Hepatic stellate cell (primary cell): Measurements from ENCODE around the gene GRK2.

Source experiments
- DNase-seq: peaks from one replicate; pipeline ENCODE4 v3.0.0; 2011; ENCODE audit warnings: low spot score

The GRK2 gene

DNA sequence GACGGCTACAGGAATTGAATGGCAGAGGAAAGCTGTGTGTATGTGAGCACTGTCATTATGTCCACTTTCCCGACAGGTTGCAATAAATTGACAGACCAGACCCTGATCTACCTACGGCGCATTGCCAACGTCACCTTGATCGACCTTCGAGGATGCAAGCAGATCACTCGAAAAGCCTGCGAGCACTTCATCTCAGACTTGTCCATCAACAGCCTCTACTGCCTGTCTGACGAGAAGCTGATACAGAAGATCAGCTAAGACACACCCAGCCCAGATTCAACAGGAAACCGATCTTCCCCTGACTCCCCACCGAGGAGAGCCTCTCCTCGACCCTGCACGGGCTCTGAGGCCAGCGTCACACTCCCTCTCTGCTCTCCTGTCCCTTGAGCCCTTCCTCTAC lies 11.5 kb upstream of the GRK2 start:
- no peak for DNase-seq

DNA sequence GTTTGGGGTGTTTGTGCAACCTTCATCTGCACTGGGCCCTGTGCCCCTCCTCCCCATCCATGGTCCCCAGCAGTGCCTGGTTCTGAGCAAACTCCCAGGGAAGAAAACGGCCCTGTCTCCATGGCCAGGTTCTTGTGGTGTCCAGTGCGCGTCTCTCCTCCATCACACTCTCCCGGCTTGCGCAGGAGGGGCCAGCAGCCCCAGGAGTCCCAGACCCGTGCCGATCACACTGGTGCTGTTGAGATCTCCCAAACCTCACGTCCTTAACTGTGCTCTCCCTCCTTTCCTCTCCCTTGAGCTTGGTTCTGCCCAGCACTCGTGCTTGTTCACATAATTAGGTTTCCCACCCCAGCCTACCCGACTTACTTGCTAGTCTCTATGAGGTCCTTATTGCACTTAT lies 10.9 kb upstream of the GRK2 start:
- DNase-seq, result no peak

DNA sequence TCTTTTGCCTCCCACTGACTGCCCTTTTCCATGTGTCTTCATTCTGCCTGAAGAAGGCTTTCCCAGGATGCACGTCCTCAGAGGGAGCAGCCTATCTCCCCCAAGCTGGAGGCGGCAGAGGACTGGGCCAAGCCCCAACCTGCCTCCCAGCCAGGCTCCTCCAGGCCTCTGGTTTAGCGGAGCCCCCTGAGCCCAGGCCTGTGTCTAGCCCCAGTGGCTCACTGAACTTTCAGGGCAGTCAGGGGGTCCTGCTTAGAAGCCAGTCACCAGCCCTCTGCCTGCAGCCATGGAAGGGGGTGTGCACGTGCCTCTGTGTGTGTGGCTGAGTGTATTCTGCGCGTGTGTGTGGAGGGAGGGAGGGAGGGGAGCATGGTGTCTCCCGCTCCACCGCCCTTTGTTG lies 10.4 kb upstream of the GRK2 start:
- DNase-seq, result no peak

DNA sequence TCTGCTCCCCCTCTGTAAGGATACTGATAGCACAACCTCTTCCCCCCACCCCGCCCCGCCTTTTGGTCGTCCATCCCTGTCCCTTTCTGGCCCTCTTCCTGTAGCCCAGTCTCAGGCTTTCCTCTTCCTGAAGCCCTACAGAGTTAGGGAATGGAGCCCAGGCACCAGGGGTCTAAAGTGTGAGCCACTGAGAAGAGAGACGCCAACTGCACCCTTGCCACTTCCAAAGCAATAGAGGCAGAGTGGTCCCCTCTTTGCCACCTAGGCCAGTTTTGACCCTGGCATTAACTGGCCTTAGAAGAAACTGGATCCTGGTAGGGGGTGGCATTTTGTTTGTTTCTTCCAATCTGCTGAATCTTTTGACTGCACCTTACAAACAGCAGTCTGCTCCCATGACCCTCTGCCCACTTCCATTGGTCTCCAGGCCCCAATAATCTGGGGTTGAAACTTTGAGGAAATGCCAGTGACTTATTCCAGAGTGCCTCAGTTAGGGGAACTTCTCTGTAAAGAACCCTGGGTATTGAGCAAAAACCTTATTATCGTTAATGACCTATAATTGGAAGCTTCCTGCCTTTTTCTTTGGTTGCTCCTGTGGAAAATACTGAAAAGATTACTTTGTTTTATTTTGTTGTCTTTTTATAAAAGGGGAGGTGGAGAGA lies 9.7 kb upstream of the GRK2 start:
- no peak for DNase-seq

DNA sequence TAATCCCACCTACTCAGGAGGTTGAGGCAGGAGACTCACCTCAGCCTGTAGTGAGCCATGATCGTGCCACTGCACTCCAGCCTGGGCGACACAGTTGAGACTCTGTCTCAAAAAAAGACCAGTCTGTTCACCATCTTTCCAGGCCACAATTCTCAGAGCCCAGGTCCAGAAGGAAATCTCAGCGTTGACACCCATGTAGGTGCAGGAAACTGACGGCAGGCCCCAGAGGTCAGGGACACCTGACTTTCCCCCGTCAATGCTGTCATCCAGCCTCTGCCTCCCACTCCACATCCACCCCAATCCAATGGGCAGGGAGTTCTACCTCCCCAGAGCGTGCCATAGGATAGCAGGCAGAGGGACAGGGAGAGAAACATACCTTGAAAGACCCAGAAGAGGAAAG lies 5.9 kb upstream of the GRK2 start:
- DNase-seq, result no peak

DNA sequence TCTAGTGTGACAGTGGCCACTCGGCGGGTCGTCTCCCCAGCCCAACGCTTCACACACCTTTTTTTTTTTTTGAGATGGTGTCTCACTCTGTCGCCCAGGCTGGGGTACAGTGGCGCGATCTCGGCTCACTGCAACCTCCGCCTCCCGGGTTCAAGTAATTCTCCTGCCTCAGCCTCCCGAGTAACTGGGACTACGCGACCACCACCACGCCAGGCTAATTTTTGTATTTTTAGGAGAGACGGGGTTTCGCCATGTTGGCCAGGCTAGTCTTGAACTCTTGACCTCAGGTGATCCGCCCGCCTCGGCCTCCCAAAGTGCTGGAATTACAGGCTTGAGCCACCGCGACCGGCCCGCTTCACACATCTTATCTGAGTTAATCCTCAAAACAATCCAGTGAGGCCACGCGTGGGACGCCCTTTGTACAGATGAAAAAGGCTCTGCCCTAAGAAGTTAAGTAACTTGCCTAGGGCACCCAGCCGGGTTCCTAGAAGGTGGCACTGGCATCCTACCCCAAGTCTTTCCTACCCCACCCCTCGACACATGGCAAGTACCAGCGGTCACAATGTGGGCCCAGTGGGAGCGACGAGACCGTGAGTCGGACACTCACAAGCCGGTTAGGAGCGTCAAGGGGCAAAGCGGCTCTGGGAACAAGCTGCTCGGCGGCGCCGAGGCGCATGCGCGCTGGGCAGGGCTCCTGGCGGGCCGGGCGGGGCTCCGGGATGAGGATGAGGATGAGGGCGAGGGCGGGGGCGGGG lies 5.2 kb upstream of the GRK2 start:
- peak; percentile 89 for DNase-seq

DNA sequence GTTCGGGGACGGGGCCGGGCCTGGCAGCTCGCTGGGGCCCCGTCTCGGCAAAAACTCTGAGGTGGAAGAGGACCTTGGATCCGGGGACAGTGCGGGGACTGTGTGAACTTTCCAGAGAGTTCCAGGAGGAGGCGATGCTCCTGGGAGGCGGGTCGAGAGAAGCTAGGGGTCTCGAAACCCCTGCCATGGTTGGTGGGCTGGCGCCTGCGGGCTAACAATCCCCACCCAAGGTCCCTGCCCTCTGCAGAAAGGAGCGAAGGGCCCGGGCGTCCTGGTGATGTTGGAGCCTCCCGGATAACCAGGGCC lies 4.7 kb upstream of the GRK2 start:
- no peak for DNase-seq

DNA sequence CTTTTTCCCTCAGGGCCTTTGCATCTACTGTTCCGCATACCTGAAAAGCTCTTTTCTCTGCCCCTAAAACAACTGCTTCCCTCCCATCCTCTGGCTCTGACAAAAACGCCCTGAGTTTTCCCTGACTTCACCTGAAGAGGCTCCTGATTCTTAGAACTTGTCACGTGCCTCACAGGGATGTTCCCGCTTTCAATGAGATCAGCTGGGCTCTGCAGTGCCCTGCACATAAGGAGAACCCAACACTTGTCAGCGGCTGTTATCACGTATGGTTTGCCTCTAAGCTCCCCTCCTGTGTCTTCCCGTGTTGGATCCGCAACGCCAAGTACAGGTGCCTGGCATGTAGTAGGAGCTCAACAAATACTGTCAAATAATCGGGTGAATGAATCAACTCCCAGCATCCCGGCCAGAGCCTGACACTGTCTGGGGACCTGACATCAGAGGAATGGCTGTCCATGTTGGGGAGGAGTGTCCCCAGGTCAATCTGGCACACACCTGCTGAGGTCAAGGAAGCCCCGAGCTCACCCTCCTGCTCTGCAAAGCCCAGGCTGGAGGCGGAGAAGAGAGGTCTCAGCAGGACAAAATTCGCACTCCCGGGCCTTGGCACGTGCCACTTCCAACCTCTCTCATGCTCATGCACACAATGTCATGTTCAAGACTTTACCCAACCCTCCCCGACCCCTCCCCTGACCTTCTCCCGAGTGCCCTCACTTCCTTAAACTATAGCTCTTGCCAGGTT lies 4.2 kb upstream of the GRK2 start:
- no peak for DNase-seq

DNA sequence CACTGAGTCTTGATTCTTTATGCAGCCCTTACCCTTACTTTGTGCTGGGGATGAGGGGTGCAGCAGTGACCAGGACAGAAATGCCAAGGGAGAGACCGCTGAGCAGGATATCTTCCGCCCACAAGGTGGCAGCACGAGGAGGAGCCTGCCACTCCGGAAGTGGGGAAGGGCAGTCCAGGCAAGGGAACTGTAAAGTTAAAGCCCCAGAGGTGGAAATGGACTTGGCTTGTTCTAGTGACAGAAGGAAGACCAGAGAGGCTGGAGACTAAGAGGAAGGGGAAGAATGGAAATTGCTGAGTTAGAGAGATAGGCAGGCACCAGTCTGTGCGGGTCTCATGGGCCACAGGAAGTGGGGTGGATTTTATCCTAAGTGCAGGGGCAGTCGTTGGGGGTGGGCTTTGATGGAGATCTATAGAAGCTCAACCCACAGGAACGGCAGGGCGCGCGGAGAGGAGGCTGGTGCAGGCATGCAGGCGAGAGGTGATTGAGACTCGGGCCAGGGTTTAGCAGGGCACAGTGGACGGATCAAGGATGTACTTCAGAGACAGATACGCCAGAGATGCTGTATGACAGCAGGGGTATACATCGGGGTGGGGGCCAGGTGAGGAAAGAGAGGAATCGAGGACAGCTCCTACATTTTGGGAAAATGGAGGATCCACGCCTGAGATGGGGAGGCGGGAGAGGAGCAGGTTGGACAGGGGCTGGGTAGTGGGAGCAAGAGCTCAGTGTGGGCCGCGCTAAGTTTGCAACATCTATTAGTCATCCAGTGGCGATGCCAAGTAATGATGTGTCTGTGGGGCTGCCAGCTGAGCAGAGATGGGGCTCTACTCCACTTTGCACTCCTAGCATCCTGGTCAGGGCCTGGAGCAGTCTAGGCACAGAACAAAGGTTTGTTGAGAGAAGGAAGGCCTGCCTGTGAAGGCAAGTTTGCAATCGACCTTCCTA lies 3.3 kb upstream of the GRK2 start:
- DNase-seq, result peak; percentile 94

DNA sequence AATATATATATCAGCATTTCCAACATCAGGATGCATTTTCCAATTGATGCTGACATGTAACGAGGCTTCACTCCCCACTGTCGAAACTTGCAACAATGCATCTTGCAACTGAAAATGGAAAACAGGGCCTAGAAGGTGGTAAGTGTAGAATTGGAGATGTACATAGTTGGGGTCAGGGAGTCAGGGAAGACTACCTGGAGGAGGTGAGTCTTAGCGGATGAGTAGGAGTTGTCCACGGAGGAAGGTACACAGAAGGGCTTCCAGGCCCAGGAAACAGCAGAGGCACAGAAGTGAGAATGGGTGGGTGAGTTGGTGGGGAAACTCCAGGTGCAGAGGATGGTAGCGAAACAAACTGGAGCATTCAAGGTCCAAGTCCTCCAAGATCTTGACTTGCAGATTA lies 2.0 kb upstream of the GRK2 start:
- DNase-seq, result no peak

DNA sequence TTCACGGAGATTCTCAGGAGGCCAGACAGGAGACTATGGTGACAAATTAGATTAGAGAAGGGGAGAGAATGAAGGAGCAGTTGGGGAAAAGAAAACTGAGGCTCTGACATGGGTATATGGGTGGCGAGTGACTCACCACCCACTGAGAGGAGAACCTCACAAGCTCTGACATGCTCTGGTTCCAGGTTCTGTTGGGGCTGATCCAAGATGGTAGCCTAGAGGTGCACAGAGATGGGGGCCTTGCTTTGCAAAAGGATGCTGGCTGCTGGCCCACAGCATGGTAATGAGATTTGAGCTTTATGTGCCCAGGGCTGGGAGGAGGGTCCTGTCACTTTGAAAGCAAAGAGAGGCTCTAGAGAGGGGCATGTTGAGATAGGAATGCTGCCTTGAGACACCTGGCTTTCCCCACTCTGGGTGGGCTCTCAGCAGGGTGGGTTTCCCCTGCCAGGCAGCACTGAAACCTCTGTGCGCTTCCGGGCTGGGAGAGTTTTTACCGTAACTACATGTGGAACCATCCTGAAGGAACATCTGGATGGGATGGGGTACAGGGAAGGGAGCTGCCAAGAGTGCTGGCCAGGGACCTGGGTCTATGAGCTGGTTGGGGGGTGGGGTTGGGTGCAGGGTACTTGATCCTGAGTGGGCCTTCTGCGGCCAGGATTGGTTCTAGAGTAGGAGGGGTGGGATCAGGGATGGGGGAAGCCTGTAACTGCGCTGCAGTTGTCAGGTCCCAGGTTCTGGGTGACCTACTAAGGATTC lies 1.2 kb upstream of the GRK2 start:
- DNase-seq, result no peak

DNA sequence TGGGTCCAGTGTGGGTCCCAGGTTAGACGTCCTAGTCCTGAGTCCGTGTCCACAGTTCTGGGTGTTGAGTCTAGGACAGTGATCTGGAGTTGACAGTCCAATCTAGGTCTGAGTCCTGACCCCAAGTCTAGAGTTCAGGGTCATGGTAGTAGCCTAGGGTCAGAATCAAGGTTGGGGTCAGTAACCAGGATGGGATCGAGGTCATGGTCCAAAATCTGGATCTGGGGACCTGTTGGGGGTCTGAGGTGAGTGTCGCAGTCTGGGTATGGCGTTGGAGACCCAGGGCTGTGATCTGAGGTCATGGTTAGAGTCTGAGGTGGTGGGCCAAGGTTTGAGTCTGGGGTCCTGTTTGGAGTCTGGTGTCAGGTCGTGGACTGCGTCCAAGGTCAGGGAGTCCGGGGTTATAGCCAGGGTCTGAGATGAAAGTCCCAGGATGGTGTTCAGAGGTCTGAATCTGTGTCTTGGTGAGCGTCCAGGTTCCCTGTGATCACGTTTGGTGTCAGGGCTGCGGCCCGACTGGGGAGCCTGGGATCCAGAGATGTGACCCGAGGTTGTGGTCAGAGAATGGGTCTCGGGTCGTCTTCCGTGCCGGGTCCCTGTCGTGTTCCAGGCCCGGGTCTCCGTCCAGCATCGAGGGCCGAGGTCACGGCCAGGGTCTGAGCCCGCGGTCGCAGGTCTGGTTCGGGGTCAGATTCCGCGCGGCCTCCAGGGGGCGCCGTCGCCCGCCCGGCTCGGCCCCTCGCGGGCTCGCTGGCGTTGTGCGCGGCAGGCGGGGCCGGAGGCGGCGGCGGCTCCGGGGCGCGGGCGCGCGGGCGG lies 432 bp upstream of the GRK2 start:
- DNase-seq, result peak; percentile 87

DNA sequence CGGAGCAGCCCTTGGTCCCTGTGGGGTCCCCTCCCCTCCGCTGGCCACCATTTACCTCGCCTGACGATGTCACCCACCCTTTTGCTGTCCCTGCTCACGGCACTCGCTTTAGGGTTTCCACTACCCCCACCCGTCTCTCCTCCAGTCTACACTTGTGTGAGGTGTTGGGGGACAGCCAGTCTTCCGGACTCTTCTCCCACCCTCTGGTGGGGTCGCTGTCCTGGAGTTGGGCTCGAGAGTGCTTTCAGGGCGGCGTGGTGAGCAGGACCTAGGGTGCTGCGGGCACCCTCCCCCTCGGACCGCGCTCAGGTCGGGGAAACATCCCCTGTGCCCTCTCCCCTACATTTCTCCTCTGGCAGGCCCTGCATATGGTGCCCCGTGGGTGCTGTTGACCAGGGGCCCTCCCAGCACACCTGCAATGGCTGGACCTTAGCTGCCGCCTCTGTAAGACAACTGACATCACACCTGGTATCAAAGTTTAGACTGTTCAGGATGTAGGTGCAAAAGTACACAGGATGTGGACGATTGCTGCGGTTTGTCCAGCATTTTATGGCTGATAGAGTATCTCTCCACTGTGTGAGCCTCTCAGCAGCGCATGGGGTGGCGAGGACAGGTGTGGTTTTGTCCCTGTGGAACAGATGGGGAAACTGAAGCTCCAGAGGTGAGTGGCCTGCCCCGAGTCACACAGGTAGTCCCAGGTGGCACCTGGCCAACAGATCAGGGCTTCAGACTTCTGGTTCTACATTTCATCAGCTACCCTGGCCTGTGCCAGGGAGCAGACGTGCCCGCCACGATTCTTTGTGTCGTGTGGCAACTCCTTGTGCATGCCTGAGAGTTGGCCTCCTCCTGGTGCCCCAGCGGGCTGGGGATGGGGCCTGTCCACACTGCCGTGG lies 1.2 kb downstream of the GRK2 start:
- no peak for DNase-seq

DNA sequence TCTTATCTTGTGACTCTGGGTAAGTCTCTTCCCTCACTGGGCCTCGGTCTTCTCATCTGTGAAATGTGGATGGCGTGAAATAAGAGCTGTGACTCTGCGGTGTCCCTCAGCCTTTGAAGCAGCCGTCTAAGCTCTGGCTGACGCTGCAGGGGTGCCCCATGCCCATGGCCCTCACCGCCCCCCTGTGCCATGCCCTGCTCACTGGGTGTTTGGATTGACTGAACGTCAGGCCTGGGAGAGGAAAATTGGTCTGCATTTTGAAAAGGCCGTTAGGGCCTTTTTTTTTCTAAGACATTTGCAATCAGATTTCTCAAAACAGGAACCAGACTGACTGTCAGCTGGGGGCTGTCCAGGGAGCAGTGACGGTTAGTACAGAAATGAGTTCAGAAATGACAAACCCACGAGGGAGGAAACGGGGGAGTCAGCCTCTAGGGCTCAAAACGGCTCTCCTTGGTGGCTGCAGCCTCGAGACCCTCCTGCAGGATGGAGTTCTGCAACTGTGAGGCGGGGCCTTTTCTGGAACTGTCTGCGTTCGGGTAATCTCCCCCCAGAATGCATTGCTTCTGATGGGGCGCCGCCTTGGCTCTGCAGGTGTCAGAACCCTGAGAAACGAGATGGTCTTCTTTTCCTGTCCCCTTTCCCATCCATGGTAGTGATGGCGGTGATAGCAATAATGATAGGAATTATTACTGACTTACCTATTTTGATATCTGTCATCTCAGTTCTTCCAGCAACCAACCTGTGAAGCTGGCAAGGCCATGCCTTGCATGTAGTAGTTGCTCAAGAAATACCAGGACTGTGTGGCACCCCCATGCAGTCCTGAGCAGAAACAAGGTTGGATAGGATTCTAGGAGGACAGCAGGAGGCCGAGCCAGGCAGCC lies 2.0 kb downstream of the GRK2 start:
- no peak for DNase-seq

DNA sequence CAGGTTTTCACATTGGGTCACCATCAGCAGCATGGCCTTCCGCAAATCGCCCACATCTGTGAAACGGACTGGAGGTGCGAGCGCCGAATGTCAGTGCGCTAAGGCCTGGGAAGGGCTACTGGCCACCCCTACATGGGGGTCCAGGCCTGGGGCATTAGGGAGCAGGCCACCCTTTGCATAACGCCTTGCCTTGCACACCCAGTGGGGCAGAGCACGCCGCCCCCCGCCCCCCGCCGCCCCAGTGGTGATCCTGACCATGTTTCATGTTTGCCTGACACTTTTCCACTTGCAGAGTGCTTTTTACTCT lies 2.6 kb downstream of the GRK2 start:
- no peak for DNase-seq

DNA sequence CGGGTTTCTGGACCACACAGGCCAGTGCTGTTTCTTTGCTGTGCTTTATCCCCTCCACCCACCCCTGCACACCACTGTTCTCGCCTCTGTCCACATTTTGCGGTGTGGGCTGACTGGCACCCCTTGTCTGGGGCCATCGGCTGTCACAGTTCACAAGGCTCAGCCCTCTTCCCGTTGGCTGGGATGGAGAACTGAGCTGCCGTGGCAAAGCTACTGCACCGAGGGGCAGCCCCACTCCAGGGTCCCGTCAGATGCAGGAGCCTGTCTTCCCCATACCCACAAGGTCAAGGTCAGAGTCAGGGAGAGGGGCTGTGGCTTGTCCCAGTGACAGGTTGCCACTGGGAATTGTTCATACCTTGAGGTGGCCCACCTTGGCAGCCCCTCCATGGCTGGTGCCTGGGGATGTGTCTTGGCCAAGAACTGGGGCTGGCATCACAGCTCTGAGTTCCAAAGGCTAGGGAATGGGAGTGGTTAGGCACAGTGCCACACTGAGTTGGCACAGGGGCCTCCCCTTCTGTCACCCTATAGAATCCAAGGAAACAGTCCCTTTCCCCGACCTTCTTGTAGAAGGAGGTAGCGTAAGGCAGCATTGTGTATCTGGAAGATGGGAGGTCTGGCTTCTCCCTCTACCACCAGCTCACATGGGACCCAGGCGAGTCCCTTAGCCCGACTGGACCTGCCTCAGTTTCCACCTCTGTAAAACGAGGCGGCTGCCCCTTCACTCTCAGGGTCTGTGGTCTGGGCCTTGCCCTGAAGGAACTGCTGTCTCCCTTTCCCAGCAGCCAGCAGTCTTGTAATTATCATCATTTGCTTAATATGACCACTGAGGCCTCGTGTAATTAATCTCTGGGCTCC lies 3.4 kb downstream of the GRK2 start:
- no peak for DNase-seq

DNA sequence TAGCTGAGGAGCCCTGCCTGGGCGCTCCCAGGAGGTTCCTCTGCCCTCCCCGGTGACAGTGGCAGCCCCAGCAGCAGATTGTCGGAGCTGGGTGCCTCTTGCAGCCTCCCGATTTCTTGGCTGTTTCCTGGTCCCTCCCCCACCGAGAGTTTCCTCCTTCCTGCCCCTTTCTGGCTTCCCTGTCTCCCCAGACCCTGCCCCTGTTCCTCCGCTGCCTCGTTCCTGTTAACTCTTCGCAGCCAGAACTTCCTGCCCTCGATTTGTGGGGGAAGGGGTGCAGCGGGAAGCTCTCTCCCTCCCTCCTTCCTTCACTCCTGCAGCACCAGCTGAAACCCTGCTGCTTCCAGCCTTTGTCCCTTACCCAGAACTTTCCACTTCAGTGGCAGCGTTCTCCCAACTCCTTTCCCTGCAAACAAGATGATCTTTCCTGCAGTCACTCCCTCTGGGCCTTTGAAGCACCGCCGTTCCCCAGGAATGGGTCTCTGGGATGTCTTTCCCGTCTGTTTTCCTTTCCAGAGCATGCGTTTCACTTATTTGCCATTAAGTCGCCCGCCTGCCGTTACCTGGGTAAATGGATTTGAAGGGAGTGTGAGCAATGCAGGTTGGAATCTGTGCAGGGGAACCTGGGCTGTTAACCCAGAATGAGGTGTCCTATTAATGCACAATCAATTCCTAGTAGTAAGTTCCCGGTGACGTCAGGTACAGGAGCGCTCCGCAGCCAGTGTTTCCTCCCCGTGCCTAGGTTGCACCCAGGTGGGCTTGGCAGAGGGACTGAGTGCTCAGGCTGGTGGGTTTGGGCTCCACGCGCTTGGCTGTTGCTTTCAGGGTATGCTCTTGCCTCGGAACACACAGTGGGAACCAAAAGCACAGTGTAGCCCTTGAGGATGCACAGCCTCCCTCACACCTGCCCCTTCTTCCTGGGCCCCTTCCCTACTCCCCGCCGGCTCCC lies 4.3 kb downstream of the GRK2 start:
- no peak for DNase-seq
